GM19467 (cell line): Measurements from ENCODE around the gene MYO9B.
"Not testable (repeated sequence)": the region's sequence is repeated elsewhere in the genome, so short reads cannot be mapped to it uniquely, and the experiment has no call there.

Source experiments
- ATAC-seq: cut with Tn5 transposase; IDR thresholded peaks from one replicate; pipeline ENCODE4 v1.9.1; 2021; ENCODE audit warnings: mild to moderate bottlenecking, moderate library complexity; ENCODE audit not compliant: unreplicated experiment

The MYO9B gene

GRCh38 chr19:17086834-17087233 is 11.3 kb downstream of the MYO9B start:
- ATAC-seq, result no peak

GRCh38 chr19:17088552-17088951 is 13.0 kb downstream of the MYO9B start:
- ATAC-seq, result no peak

- ATAC-seq, result no peak
Measured at GRCh38 chr19:17090583-17090982, 15.0 kb downstream of the MYO9B start.

- no peak for ATAC-seq
Measured at GRCh38 chr19:17091758-17092333, 16.3 kb downstream of the MYO9B start.

GRCh38 chr19:17092696-17093095 is 17.1 kb downstream of the MYO9B start:
- ATAC-seq, result no peak

GRCh38 chr19:17094694-17095093 is 19.1 kb downstream of the MYO9B start:
- ATAC-seq, result not testable (repeated sequence)

- ATAC-seq, result no peak
Measured at GRCh38 chr19:17095141-17095919, 19.8 kb downstream of the MYO9B start.

- no peak for ATAC-seq
Measured at GRCh38 chr19:17097593-17098126, 22.1 kb downstream of the MYO9B start.

- ATAC-seq, result no peak
Measured at GRCh38 chr19:17098326-17098725, 22.7 kb downstream of the MYO9B start.

GRCh38 chr19:17101686-17102628 is 26.4 kb downstream of the MYO9B start:
- no peak for ATAC-seq

- no peak for ATAC-seq
Measured at GRCh38 chr19:17103177-17103576, 27.6 kb downstream of the MYO9B start.

- ATAC-seq, result no peak
Measured at GRCh38 chr19:17104679-17105078, 29.1 kb downstream of the MYO9B start.

- no peak for ATAC-seq
Measured at GRCh38 chr19:17105556-17105955, 30.0 kb downstream of the MYO9B start.

- not testable (repeated sequence) for ATAC-seq
Measured at GRCh38 chr19:17106964-17107363, 31.4 kb downstream of the MYO9B start.

GRCh38 chr19:17107546-17108452 is 32.2 kb downstream of the MYO9B start:
- no peak for ATAC-seq

- ATAC-seq, result no peak
Measured at GRCh38 chr19:17108453-17108784, 32.8 kb downstream of the MYO9B start.

- no peak for ATAC-seq
Measured at GRCh38 chr19:17109300-17109699, 33.7 kb downstream of the MYO9B start.

GRCh38 chr19:17109962-17110598 is 34.5 kb downstream of the MYO9B start:
- ATAC-seq, result no peak

- no peak for ATAC-seq
Measured at GRCh38 chr19:17110599-17110966, 35.0 kb downstream of the MYO9B start.

GRCh38 chr19:17111766-17112165 is 36.2 kb downstream of the MYO9B start:
- no peak for ATAC-seq
